Measurements from ENCODE around the gene STON2.

DNA sequence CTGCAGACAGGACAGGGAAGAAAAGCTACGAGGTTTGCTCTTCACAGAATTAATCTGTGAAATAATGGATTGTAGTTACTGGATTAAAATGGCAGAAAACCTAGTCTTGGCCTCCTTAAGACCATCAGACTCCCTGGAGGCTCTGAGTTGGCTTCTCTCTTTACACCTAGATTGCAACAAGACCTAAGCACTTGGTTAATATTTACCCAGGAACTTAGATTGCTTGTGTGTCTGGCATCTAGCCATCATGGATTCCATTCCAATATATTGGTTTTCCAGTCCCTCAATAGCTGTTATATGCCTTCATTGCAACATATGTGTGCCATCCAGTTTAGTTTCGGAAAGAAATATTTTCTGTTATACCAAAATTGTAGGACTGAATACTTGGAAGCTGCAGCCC is 177.4 kb downstream of the STON2 start:
- TF ChIP-seq, protein P1, sequence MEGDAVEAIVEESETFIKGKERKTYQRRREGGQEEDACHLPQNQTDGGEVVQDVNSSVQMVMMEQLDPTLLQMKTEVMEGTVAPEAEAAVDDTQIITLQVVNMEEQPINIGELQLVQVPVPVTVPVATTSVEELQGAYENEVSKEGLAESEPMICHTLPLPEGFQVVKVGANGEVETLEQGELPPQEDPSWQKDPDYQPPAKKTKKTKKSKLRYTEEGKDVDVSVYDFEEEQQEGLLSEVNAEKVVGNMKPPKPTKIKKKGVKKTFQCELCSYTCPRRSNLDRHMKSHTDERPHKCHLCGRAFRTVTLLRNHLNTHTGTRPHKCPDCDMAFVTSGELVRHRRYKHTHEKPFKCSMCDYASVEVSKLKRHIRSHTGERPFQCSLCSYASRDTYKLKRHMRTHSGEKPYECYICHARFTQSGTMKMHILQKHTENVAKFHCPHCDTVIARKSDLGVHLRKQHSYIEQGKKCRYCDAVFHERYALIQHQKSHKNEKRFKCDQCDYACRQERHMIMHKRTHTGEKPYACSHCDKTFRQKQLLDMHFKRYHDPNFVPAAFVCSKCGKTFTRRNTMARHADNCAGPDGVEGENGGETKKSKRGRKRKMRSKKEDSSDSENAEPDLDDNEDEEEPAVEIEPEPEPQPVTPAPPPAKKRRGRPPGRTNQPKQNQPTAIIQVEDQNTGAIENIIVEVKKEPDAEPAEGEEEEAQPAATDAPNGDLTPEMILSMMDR (conservative IDR thresholded peaks at IDR 0.05; ENCODE audit: low read depth, low read length): no peak
- TF ChIP-seq EZH2 (IDR thresholded peaks at IDR 0.05; ENCODE audit: borderline replicate concordance, low read depth, low read length, poor library complexity, severe bottlenecking): no peak

All from A673 (cell line).